HG03575 (cell line): ENCODE measurements around the gene CSNK2A1.
"Not testable (repeated sequence)": the region's sequence is repeated elsewhere in the genome, so short reads cannot be mapped to it uniquely, and the experiment has no call there.

Source experiments
- ATAC-seq: cut with Tn5 transposase; IDR thresholded peaks from one replicate; pipeline ENCODE4 v1.9.1; 2021; ENCODE audit not compliant: unreplicated experiment, insufficient number of reproducible peaks, low FRiP score; ENCODE audit errors: extremely low read depth

Gene CSNK2A1

GRCh38 chr20:507761-508332, 35.7 kb downstream of the CSNK2A1 start:
- no peak for ATAC-seq

GRCh38 chr20:507006-507758, 36.4 kb downstream of the CSNK2A1 start:
- ATAC-seq: no peak

GRCh38 chr20:504632-505075, 38.9 kb downstream of the CSNK2A1 start:
- ATAC-seq: no peak

DNA sequence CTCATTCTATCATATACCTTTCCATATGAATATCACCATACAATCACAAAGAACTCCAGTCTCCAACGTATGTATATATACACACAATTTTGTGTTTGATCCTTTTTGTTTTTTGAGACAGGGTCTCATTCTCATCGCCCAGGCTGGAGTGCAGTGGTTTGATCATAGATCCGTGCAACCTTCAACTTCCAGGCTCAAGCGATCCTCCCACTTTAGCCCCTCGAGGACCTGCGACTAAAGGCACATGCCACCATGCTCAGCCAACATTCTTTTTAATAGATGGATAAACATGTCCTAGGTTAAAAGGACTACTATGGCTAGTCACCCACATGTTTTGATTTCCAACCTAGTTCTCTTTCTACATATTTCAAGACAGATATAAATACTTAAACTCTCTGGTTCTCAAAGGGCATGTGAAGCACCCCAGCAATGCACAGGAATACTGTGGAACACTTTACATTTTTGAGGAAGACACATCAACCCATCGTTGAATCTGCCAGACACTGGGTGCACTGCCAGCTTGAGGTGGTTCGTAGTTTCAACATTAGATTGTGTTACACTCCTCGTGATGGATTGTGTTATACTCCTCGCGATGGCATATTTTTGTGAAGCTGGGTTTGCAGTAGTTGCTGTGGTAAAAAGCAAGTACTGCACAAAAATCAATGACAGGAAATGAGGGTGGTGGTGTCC, 40.4 kb downstream of the CSNK2A1 start:
- ATAC-seq: no peak

GRCh38 chr20:497979-498378, 45.6 kb downstream of the CSNK2A1 start:
- ATAC-seq: no peak

GRCh38 chr20:496126-496696, 47.4 kb downstream of the CSNK2A1 start:
- ATAC-seq: no peak

- ATAC-seq: no peak
Observed at GRCh38 chr20:492159-492558, 51.4 kb downstream of the CSNK2A1 start.

DNA sequence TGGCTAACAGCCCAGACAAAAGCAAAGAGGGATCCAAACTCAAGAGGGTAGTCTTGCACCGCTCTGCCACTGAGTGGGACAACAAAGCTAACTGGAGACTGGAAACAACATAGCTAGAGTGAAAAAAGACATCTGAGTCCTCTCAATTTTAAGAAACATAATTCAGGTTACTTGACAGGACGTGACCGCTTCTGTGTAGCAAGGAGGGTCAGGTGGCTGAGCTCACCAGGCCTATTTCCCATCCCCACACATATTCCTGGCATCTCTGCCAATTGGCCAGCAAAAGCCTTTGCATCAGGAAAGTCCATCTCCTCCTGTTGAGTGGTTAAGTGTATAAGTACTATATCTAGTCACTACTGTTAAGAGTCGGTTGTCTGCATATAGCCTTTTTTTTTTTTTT, 55.9 kb downstream of the CSNK2A1 start:
- ATAC-seq: no peak

DNA sequence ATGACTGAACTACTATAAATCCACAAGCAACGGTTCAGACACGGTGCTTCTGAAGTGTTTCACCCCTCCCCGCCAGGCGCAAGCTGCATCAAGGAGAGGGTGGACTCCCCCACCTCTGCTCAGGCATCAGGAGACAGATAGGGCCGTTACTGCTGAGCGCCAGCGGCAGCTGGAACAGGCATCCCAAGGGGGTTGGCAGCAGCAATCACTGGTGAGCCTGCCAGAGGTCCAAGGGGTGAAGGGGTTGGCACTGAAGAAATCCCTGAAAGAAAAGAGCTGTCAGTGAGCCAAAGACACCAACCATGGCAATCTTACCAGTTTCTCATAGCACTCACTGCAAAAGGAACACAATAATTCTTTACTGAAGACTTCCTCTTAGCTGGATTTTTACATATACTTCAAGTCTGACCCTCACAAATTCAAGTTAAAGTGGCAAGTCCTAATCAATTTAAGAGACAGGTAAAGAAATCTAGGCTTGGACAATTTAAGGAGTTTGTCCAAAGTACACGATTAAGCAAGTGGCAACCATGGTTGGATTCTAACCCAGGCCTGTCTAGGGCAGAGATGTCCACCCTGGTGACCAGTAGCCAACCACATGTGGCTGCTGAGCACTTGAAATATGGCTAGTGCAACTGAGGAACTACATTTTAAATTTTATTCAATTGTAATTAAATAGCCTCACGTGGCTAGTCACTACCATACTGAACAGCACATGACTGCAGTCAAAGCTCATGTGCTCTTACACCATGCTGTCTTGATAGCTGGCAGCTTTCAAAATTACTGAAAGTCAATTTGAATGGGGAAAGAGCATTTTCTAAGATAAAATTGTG, 59.6 kb downstream of the CSNK2A1 start:
- no peak for ATAC-seq

- no peak for ATAC-seq
Observed at GRCh38 chr20:481167-481566, 62.4 kb downstream of the CSNK2A1 start.

- no peak for ATAC-seq
Observed at GRCh38 chr20:480044-480443, 63.5 kb downstream of the CSNK2A1 start.

DNA sequence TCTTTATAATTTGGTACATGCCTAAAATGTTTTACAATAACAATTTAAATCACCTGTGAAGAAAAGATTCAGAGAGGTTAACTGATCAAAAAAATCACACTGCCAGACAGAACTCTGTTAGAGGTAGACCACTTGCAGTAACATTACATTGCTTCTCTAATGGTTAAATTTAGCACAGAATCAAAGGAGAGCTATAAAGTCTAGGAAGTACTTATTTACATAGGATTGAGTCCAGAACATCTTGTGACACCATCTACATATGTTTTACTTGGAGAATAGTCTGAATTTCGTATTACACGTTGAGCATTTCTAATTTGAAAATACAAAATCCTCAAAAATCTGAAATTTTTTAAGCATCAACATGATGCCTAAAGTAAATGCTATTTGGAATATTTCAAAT, 64.1 kb downstream of the CSNK2A1 start:
- ATAC-seq: no peak

- ATAC-seq: no peak
Observed at GRCh38 chr20:478949-479429, 64.6 kb downstream of the CSNK2A1 start.

- ATAC-seq: no peak
Observed at GRCh38 chr20:478010-478948, 65.3 kb downstream of the CSNK2A1 start.

GRCh38 chr20:476561-477249, 66.9 kb downstream of the CSNK2A1 start:
- ATAC-seq: not testable (repeated sequence)

GRCh38 chr20:475463-476357, 67.9 kb downstream of the CSNK2A1 start:
- ATAC-seq: no peak
